RWPE1 (cell line): ENCODE results near the gene PPP2CA.

Experiments used
- CTCF ChIA-PET: fragments of 350-600 bp; sonication (Branson Sonifier 250); formaldehyde crosslinking; extraction: SDS; loops from one replicate; lab custom pipeline; 2021; lab: Yijun Ruan, JAX
- POLR2A ChIA-PET: fragments of 400-600 bp; formaldehyde crosslinking; extraction: SDS; loops from one replicate; lab custom pipeline; 2020; ENCODE audit warnings: antibody characterized with exemption; ENCODE audit not compliant: low non-redundant PET; lab: Yijun Ruan, JAX
- DNase-seq: peaks from one replicate; pipeline ENCODE4 v3.0.0; 2012; ENCODE audit warnings: low spot score
- H3K27ac ChIP-seq: fragments of 450-650 bp; 2 replicates; pipeline ENCODE4 v1.5.1; 2017
- TF ChIP-seq, protein P1 (sequence below): fragments of 450-650 bp; conservative IDR thresholded peaks from 2 replicates; pipeline ENCODE4 v1.5.1; 2017; ENCODE audit warnings: low read depth, mild to moderate bottlenecking

Gene PPP2CA

DNA sequence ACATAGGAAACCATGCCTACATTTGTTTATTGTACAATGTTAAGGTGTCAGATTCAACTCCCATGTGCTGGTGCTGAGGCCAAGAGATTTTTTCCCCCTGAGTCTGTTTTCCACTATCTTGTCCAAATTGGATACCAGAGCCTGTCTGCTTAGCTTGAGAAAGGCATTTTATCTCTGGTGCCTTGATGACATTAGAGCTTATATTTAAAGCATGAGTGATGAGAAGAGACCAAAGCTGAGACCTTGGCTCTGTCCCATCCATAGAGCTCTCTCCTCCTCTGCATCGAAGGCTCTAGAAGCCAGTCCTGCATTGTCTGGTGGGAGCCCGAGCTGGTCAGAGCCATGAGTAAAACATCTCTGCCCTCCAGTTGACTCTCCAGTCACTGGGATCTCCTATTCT lies 10.4 kb upstream of the PPP2CA start:
- TF ChIP-seq, protein P1, sequence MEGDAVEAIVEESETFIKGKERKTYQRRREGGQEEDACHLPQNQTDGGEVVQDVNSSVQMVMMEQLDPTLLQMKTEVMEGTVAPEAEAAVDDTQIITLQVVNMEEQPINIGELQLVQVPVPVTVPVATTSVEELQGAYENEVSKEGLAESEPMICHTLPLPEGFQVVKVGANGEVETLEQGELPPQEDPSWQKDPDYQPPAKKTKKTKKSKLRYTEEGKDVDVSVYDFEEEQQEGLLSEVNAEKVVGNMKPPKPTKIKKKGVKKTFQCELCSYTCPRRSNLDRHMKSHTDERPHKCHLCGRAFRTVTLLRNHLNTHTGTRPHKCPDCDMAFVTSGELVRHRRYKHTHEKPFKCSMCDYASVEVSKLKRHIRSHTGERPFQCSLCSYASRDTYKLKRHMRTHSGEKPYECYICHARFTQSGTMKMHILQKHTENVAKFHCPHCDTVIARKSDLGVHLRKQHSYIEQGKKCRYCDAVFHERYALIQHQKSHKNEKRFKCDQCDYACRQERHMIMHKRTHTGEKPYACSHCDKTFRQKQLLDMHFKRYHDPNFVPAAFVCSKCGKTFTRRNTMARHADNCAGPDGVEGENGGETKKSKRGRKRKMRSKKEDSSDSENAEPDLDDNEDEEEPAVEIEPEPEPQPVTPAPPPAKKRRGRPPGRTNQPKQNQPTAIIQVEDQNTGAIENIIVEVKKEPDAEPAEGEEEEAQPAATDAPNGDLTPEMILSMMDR = no peak
- H3K27ac ChIP-seq = no peak overlapping the region
- CTCF ChIA-PET = interaction anchor here (0.6 to 1.3 kb wide), 6 partner anchors 11 to 849 kb away, joined by 3 to 5 read pairs (median 4); no protein-coding TSS in a partner anchor

DNA sequence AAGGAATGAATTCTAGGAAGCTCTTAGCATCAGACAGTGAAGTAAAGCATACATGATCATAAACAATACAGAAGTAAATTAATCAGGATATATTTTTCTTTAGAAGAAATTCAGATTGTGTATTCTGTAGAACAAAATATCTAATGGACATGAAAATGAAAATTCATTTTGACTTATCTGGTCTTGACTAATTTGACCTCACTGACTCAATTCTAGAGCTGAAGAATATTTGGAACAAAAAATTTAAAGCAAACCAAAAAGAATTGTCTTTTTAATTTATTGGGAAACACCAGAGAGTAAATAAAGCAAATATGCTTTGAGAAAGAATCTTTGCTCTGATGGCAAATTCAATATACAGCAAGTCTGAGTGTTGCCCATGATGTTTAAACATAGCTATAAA lies 2.8 kb upstream of the PPP2CA start:
- POLR2A ChIA-PET = no interaction called here
- H3K27ac ChIP-seq = no peak overlapping the region
- CTCF ChIA-PET = interaction anchor here (0.6 to 1.2 kb wide), 4 partner anchors 15 to 1000 kb away, joined by 3 read pairs; no protein-coding TSS in a partner anchor
- TF ChIP-seq, protein P1 = no peak
- DNase-seq = no peak

More for the DNA sequence above, 10.4 kb upstream of the PPP2CA start:
- POLR2A ChIA-PET = interaction anchor here (1.0 kb wide), 1 partner anchor 11 kb away, joined by 4 read pairs; no protein-coding TSS in a partner anchor
- no peak for DNase-seq

DNA sequence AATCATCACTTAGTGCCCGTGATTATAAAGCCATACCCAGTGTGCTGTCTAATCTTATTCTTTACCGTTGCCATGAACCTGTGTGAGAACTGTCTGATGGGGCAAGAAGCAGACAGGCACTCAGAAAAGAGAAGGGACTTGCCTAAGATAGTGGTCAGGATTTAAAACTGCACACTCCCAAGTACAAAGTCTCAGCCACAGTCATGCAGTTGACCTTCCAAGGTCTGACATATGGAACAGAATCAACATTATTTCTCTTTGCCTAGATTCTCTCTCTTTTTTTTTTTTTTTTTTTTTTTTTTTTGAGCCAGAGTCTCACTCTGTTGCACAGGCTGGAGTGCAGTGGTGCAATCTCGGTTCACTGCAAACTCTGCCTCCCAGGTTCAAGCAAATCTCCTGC lies 1.9 kb upstream of the PPP2CA start:
- DNase-seq = no peak
- TF ChIP-seq, protein P1 = no peak
- ChIA-PET CTCF (interaction anchor here (0.6 to 3.3 kb wide), 3 partner anchors 14 to 183 kb away, joined by 3 to 23 read pairs (median 3); no protein-coding TSS in a partner anchor), POLR2A (no interaction called here)
- no peak overlapping the region for H3K27ac ChIP-seq

DNA sequence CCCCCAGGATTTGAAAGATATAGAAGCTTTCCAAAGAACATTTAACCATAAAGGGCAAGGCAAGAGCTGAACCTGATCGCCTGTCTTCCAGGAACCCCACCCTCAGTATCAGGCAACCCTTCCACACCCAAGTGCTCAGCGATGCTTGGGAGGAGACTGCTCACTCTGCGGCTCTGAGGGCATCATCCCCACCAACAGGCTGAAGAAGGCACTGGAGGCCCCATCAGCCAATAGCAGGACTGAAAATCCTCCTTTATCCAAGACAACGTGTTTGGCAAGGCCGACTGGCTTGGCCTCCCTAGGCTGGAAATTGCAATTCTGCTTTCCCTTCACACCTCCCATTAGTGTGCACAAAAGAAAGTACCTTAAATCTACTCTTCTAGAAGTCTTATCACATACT lies 1.4 kb upstream of the PPP2CA start:
- DNase-seq = no peak
- H3K27ac ChIP-seq = peak overlapping the region; percentile 96
- TF ChIP-seq, protein P1 = no peak
- ChIA-PET POLR2A (no interaction called here), CTCF (interaction anchor here (0.8 to 3.3 kb wide), 2 partner anchors 62 to 266 kb away, joined by 3 to 23 read pairs; no protein-coding TSS in a partner anchor)

DNA sequence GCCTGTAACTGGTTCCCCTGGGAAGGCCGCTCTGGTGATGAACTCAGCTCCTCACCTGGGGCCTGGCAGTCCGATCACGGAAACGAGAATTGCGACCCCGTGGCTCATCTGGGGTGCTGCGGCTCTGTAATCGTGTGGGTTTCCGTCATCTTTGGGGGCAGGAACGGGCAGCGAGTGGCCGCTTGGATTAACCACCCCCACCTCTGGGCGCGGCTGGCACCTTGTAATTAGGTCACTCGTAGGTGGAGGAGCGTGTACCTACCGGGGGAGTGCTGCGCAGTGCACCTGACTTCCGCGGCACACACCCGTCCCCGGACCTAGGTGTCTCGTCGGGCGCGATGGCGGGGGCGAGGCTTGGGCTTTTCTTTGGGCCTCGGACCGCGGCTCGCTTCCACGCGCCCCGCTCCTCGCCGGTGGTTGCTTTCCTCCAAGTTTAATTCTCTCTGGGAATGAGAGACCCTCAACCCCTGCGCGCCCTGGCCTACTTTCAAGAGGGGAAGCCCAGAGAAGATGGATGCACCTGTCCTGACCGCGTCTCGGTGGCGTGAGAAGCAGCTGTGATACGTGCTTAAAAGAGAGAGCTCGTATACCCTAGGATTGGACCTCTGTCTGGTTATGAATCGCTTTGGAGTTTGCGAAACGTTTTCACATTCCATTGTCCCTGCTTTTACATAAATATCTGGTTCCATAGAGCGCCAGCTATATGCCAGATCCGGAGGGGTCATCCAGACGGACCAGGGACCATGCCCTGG lies 744 bp upstream of the PPP2CA start:
- DNase-seq = no peak
- CTCF ChIA-PET = interaction anchor here (0.8 to 3.3 kb wide), 4 partner anchors 18 to 267 kb away, joined by 3 to 23 read pairs (median 4); no protein-coding TSS in a partner anchor
- POLR2A ChIA-PET = interaction anchor here (0.6 to 1.2 kb wide), 6 partner anchors 10 to 513 kb away, joined by 3 to 8 read pairs (median 5); no protein-coding TSS in a partner anchor
- TF ChIP-seq, protein P1 = no peak
- peak overlapping the region; percentile 96 for H3K27ac ChIP-seq

DNA sequence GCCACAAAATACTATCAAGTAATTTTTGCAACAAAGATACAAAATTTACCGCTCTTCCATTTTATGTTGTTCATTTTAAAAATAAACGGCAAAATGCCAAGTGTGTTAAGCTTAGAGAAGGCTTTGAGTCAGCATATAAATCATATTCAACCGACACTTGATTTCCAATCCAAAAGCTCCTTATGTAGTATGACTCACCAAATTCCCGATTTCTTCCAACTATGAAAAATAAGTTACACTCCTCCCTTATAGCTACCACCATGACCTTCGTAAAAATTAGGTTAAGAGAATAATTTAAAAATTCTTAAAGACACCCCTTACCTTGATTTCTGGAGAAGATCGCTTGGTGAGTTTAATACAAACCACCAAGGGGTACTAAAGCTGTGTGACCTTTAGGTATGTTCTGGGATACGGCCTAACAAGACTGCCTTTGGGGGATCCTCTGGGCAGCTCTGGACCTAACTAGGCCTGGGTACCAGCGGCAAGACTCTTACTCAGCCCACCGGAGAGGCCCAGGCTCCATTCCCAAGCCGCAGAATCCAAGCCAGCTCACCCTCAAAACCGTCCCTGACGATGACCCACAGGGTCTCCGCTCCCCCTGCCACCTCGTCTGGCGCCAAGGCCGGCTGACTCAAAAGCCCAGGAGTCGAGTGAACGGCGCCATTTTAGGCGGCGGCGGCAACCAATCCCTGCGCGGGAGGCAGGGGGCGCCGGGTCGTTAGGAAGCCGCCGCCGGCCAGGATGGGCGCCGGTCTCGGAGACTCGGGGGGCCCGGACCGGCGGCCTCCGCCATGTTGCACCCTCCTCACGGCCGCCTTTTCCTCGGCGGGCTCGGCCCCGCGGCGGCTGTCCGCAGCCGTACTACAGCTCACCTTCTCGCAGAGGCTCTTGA lies 739 bp downstream of the PPP2CA start:
- H3K27ac ChIP-seq = peak overlapping the region; percentile 96
- peak; percentile 79 for DNase-seq
- ChIA-PET CTCF (interaction anchor here (0.6 to 3.3 kb wide), 7 partner anchors 16 to 353 kb away, joined by 3 to 23 read pairs (median 4); no protein-coding TSS in a partner anchor), POLR2A (interaction anchor here (0.6 to 1.1 kb wide), 3 partner anchors 11 to 467 kb away, joined by 4 to 5 read pairs (median 5); no protein-coding TSS in a partner anchor)
- TF ChIP-seq, protein P1 = no peak; the same call in 1 of the 2 replicates
